ENCODE results near the gene NDUFAF2.
"Not testable (repeated sequence)": the region's sequence is repeated elsewhere in the genome, so short reads cannot be mapped to it uniquely, and the experiment has no call there.

Gene NDUFAF2

GRCh38 chr5:61183538-61183937, 238.5 kb downstream of the NDUFAF2 start:
- Mint-ChIP-seq H3K4me1 (peaks cover 7% of the 10 kb centered on the region), H3K4me3 (no peak overlapping the region), H3K27me3 (peaks cover 10% of the 10 kb centered on the region), H3K27ac (no peak overlapping the region), H3K9me3 (no peaks in the 10 kb centered on the region), H3K36me3 (no peaks in the 10 kb centered on the region)

DNA sequence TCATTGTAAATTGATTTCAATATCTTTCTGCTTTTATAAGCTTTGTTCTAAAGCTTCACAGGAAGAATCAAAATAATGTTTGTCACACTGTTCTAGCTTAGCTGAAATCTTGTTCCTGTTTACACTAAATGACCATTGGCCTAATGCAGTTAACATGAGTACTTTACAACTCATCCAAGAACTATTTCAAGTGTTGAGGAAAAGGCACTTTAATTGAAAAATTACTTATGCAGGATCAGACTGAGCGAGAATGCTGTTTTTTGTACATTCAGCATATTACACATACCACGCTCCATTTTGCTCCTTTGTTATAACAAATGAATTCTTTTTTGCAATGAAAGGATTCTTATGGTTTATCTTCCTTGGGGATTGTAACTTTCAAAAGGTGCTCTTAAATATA, 239.7 kb downstream of the NDUFAF2 start:
- Mint-ChIP-seq H3K27me3 (peaks cover 12% of the 10 kb centered on the region), H3K4me3 (no peak overlapping the region), H3K4me1 (peaks cover 7% of the 10 kb centered on the region), H3K27ac (no peak overlapping the region), H3K36me3 (no peaks in the 10 kb centered on the region), H3K9me3 (no peaks in the 10 kb centered on the region)

- H3K27me3 Mint-ChIP-seq, result peaks cover 13% of the 10 kb centered on the region
- H3K36me3 Mint-ChIP-seq, result no peaks in the 10 kb centered on the region
- no peak overlapping the region for H3K4me3 Mint-ChIP-seq
- H3K27ac Mint-ChIP-seq, result no peak overlapping the region
- no peaks in the 10 kb centered on the region for H3K4me1 Mint-ChIP-seq
- H3K9me3 Mint-ChIP-seq, result no peaks in the 10 kb centered on the region
These were observed 241.6 kb downstream of the NDUFAF2 start for GRCh38 chr5:61186634-61187033.

GRCh38 chr5:61187352-61187751, 242.3 kb downstream of the NDUFAF2 start:
- not testable (repeated sequence) for H3K36me3 Mint-ChIP-seq, H3K27ac Mint-ChIP-seq, H3K9me3 Mint-ChIP-seq, H3K4me1 Mint-ChIP-seq, H3K4me3 Mint-ChIP-seq
- H3K27me3 Mint-ChIP-seq, result peaks cover 13% of the 10 kb centered on the region

- not testable (repeated sequence) for H3K27ac Mint-ChIP-seq, H3K9me3 Mint-ChIP-seq, H3K4me3 Mint-ChIP-seq, H3K36me3 Mint-ChIP-seq, H3K4me1 Mint-ChIP-seq
- H3K27me3 Mint-ChIP-seq, result peaks cover 13% of the 10 kb centered on the region
These were observed 242.8 kb downstream of the NDUFAF2 start for GRCh38 chr5:61187826-61188225.

GRCh38 chr5:61198606-61199005, 253.6 kb downstream of the NDUFAF2 start:
- H3K9me3 Mint-ChIP-seq, result peaks cover 21% of the 10 kb centered on the region
- peaks cover 19% of the 10 kb centered on the region for H3K27me3 Mint-ChIP-seq

DNA sequence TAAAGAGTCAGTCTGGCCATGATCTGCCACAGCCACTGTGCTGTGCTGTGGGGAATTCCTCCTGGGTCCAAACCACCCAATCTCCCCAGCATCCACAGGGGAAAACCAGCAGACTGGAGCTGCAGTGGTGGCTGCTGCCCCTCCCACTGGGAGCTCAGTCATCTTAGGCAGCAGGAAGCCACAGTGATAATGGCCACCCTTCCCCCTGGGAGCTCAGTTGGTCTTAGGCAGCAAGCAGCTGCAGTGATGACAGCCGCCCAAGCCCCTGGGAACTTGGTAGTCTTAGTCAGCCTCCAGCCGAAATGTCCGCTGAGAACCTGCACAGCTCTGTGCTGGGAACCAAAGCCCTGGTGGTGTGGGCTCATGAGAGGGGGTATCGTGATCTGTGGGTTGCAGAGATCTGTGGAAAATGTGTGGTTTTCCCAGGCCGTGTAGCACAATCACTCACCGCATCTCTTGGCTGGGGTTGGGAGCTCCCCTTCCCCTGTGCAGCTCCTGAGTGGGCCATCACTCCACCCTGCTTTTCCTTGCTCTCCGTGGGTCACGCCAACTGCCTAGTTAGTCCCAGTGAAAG, 255.7 kb downstream of the NDUFAF2 start:
- peaks cover 6% of the 10 kb centered on the region for H3K36me3 Mint-ChIP-seq
- H3K4me3 Mint-ChIP-seq, result no peak overlapping the region
- H3K4me1 Mint-ChIP-seq, result no peaks in the 10 kb centered on the region
- H3K9me3 Mint-ChIP-seq, result peaks cover 25% of the 10 kb centered on the region
- H3K27me3 Mint-ChIP-seq, result peaks cover 24% of the 10 kb centered on the region
- no peak overlapping the region for H3K27ac Mint-ChIP-seq

More at GRCh38 chr5:61198606-61199005, 253.6 kb downstream of the NDUFAF2 start:
- H3K36me3 Mint-ChIP-seq, result peaks cover 6% of the 10 kb centered on the region
- no peak overlapping the region for H3K27ac Mint-ChIP-seq
- no peak overlapping the region for H3K4me3 Mint-ChIP-seq
- no peaks in the 10 kb centered on the region for H3K4me1 Mint-ChIP-seq

DNA sequence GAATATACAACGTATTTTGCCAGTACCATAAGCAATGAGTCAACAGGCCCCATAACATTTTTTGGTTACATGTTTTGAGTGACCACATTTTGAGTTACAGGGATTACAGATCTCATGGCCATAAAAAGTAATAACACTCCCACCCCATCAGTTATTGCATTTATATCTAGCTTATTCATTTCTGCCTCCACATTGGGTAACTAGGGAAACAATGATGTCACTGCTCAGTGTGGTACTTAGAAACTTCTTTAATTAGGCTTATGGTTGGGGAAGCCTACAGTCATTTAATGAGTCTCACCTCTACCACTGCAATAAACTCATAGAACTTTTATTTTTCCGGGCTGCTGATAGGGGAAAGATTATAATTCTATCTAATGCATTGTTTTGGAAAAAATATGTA, 257.2 kb downstream of the NDUFAF2 start:
- Mint-ChIP-seq H3K36me3 (peaks cover 6% of the 10 kb centered on the region), H3K9me3 (peaks cover 25% of the 10 kb centered on the region), H3K27me3 (peaks cover 22% of the 10 kb centered on the region), H3K27ac (no peak overlapping the region), H3K4me3 (no peak overlapping the region), H3K4me1 (no peaks in the 10 kb centered on the region)

Data from activated naive CD4-positive, alpha-beta T cell treated with anti-CD3 and anti-CD28 coated beads, Interleukin-2, amount 50 U/mL, for 24 hours (primary cell).